Kidney epithelial cell (primary cell): Measurements from ENCODE around the gene GAPDHS. TPM values are rescaled to one million over a fixed set of nuclear protein-coding genes. Genes with fewer than 3 reads are reported as not detected.

ENCODE experiments used
- DNase-seq: peaks from one replicate; pipeline ENCODE4 v3.0.0-alpha.2; 2010; ENCODE audit warnings: low read depth
- H3K27me3 ChIP-seq: 2 replicates; pipeline ENCODE4 v1.6.0; 2011; ENCODE audit warnings: low read length; ENCODE audit not compliant: control insufficient read depth, insufficient read depth
- H3K36me3 ChIP-seq: 2 replicates; pipeline ENCODE4 v1.5.1; 2011; ENCODE audit warnings: low read length; ENCODE audit not compliant: control insufficient read depth, insufficient read depth
- H3K4me3 ChIP-seq: 2 replicates; pipeline ENCODE4 v1.5.1; 2011; ENCODE audit warnings: low read depth, mild to moderate bottlenecking, control low read depth, low read length
- CTCF ChIP-seq: IDR thresholded peaks from 2 replicates; pipeline ENCODE4 v1.5.1; 2011; ENCODE audit warnings: mild to moderate bottlenecking, moderate library complexity, low read length, control low read depth, inconsistent platforms; ENCODE audit not compliant: insufficient read depth, poor library complexity, severe bottlenecking
- total RNA-seq: library from RNA; depleted of rRNA; stranded (reverse); fragments of >200 nt; gene quantifications from 2 replicates; pipeline ENCODE4 v1.2.3, GENCODE V29; 2015

The GAPDHS gene
- total RNA-seq, 1 donor from 2014 or later = not detected

GRCh38 chr19:35490364-35490763 lies 42.9 kb upstream of the GAPDHS start, which contains the start of gene KRTDAP:
TSS of gene KRTDAP (minus strand) at chr19:35490464. CDS start at chr19:35490442, 22 bp downstream.
- TF ChIP-seq CTCF = no peak
- Histone ChIP-seq H3K27me3 (peaks cover 19% of the 10 kb centered on the region), H3K36me3 (no peaks in the 10 kb centered on the region), H3K4me3 (no peak within 1 kb of the TSS)
- DNase-seq = no peak

GRCh38 chr19:35491836-35492360 lies 41.4 kb upstream of the GAPDHS start:
- Histone ChIP-seq H3K27me3 (peaks cover 19% of the 10 kb centered on the region), H3K36me3 (no peaks in the 10 kb centered on the region), H3K4me3 (no peak overlapping the region)
- no peak for TF ChIP-seq CTCF
- no peak for DNase-seq

- Histone ChIP-seq H3K4me3 (no peak overlapping the region), H3K36me3 (no peaks in the 10 kb centered on the region), H3K27me3 (peaks cover 16% of the 10 kb centered on the region)
- DNase-seq = no peak
- TF ChIP-seq CTCF = no peak
Observed at GRCh38 chr19:35493971-35494370, 39.3 kb upstream of the GAPDHS start.

GRCh38 chr19:35495107-35496064 lies 37.9 kb upstream of the GAPDHS start:
- no peak for DNase-seq
- Histone ChIP-seq H3K4me3 (no peak overlapping the region), H3K27me3 (peaks cover 8% of the 10 kb centered on the region), H3K36me3 (no peaks in the 10 kb centered on the region)
- TF ChIP-seq CTCF = peak; percentile 98

GRCh38 chr19:35497406-35497805 lies 35.9 kb upstream of the GAPDHS start:
- DNase-seq = no peak
- peaks cover 1% of the 10 kb centered on the region for H3K27me3 ChIP-seq
- TF ChIP-seq CTCF = no peak

GRCh38 chr19:35498220-35498619 lies 35.0 kb upstream of the GAPDHS start:
- DNase-seq = no peak
- Histone ChIP-seq H3K27me3 (no peaks in the 10 kb centered on the region), H3K36me3 (no peaks in the 10 kb centered on the region), H3K4me3 (no peak overlapping the region)
- no peak for TF ChIP-seq CTCF

More at GRCh38 chr19:35497406-35497805, 35.9 kb upstream of the GAPDHS start:
- Histone ChIP-seq H3K4me3 (no peak overlapping the region), H3K36me3 (no peaks in the 10 kb centered on the region)
